Fibroblast of the aortic adventitia (primary cell): ENCODE data around the gene MROH7. TPM values are rescaled to one million over a fixed set of nuclear protein-coding genes. Genes with fewer than 3 reads are reported as not detected.

ENCODE experiments used
- DNase-seq: peaks from one replicate; pipeline ENCODE4 v3.0.0-alpha.2; 2010; ENCODE audit warnings: low read depth
- H3K4me3 ChIP-seq: 2 replicates; pipeline ENCODE4 v1.5.1; 2011; ENCODE audit warnings: low read depth, mild to moderate bottlenecking, control low read depth, low read length, moderate library complexity
- CTCF ChIP-seq: IDR thresholded peaks from 2 replicates; pipeline ENCODE4 v1.5.1; 2011; ENCODE audit warnings: mild to moderate bottlenecking, low read length, control low read depth, inconsistent platforms; ENCODE audit not compliant: insufficient read depth
- total RNA-seq: library from RNA; depleted of rRNA; stranded (reverse); fragments of >200 nt; gene quantifications from 2 replicates; pipeline ENCODE4 v1.2.3, GENCODE V29; 2012; ENCODE audit warnings: low replicate concordance

Gene MROH7
- total RNA-seq, 1 donor, result 0.27 TPM

DNA sequence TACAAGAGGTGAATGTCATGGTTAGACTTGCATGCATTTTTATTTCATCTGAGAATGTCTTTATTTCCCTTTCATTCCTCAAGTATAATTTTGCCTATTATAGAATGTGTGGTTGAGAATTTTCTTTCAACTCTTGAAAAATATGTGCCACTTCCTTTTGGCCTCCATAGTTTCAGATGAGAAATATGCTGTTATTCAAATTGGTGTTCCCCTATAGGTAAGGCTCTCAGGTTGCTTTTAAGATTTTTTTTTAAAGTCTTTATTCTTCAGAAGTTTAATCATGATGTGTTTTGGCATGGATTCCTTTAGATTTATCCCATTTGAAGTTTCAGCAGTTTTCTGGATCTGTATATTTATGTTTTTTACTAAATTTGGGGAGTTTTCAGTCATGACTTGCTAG lies 2.1 kb downstream of the MROH7 start:
- no peak for TF ChIP-seq CTCF
- DNase-seq, result no peak
- H3K4me3 ChIP-seq, result no peak overlapping the region

DNA sequence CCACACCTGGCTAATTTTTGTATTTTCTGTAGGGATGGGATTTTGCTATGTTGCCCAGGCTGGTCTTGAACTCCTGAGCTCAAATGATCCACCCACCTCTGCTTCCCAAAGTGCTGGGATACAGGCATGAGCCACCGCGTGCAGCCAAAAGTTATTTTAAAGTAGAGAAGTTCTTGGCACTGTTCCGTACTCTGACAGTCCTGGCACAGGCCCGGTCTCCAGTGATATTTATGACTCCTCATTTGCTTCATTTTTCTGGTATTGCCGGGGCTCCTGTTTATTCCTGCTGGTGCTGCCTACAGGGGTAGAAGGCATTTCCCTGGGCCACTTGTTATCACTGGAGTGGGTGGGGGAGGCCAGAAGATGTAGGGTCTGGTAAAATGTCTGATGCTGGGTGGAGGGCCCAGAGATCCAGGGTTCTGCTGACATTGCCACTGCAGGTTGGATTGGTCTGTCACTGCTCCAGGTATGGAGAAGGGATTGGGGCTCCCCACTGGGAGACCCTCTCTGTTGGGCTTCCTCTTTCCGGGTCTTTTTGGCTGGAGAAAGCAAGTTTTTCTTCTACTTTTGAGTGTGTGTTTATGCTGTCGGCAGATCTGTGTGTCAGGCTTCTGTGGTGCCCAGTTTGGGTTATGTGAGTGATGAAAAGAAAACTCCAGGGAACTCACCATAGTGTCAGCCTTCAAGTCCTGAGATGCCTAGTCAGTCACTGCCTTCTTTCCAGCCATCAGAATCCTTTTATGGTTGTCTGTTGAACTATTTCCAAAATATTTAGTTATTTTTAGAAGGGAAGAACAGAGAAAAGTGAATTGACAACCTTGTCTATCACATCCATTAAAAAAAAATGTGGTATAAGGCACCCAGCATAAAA lies 4.5 kb downstream of the MROH7 start:
- no peak overlapping the region for H3K4me3 ChIP-seq
- DNase-seq, result peak; percentile 54
- no peak for TF ChIP-seq CTCF

DNA sequence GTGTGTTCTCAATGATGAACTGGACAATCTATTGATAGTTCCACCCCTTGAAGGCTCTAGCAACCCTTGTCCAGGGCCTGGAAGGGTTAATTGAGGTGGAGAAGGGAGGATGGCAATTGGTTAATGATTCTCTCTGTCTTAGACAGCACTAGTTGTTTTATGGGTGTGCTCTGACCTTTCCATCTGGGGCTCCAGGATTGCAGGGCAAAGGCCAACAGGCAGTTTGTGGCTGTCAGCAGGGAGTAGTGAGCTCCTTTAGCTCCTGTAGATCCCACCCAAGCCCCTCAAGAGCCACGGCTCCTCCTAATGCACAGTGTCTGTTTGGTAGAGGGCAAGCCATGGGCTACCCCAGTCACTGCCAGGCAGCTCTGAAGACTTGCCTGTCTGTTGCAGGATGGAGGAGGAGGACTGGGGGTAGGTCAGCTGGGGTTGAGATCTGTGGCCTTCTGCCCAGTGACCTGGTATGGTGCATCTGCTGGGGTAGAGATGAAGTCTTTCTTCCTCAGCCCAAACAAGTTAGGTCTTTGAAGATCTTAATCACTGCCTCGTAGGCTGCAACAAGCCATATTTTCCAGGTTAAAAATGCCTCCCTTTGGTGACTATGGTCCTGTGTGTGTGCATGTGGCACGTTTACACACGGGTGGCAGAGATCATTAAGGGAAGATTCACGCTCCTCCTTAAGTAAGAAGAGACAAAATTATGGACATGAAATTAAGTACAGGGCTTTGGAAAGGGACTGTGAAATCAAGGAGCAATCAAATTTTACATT lies 7.7 kb downstream of the MROH7 start:
- no peak for DNase-seq
- no peak overlapping the region for H3K4me3 ChIP-seq
- no peak for TF ChIP-seq CTCF

DNA sequence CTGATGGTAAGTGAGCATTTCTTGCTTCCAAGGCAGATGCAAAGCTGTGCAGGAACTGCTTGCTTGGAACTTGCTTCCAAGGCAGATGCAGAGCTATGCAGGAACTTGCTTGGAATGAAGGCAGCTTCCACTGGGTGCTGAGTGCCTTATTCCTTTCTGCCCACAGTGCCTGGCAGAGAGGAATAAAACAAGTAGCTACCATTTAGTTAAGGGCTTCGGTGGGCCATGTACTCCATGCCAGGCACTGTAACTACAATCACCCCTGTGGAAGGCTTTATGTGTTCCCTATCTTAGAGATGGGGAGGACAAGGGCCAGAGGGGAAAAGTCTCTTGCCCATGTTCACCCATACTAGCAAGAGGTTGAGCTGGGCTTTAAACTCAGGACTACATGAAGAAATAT lies 8.3 kb downstream of the MROH7 start:
- DNase-seq, result no peak
- no peak for TF ChIP-seq CTCF
- no peak overlapping the region for H3K4me3 ChIP-seq

DNA sequence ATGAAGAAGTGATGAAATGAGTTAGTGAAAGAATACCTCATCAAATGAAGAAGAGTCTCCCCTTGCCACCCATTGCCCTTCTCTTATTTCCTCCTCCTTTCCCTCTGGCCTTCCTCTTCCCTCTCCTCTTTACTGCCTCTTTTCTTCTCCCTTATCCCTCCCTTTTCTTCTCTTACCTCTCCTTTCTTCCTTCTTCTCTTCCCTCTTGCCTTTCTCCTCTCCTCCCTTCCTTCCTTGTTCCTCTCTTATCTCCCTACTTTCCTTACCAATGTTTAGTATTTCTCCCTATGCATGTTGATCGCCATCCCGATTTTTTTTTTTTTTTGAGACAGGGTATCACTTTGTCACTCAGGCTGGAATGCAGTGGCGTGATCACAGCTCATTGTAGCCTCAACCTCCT lies 8.8 kb downstream of the MROH7 start:
- no peak for DNase-seq
- no peak for TF ChIP-seq CTCF
- H3K4me3 ChIP-seq, result no peak overlapping the region

DNA sequence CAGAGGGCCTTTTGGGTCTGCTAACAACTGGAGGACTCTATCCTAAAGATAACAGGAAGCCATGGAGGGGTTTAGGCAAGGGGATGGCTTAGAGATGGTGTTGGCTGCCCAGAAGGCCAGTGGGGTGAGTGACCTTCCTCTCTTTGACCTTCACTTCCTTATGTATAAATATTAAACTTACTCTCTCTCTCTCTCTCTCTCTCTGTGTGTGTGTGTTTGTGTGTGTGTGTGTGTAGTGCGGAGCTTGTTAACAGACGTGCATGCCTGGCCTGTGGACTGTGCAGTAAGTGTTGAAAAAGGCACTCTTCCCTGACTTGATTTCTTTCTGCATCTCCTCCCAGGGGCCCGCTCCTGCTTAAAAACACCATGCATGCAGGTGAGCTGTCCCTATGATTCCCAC lies 10.0 kb downstream of the MROH7 start:
- DNase-seq, result no peak
- H3K4me3 ChIP-seq, result no peak overlapping the region
- TF ChIP-seq CTCF, result no peak
